PC-9 (cell line): ENCODE results near the gene C3AR1.

ENCODE experiments used
- CTCF ChIP-seq: fragments of 200-600 bp; sonication (generic); conservative IDR thresholded peaks from 2 replicates; pipeline ENCODE4 v1.6.1; 2017; ENCODE audit warnings: mixed run types, antibody characterized with exemption, mild to moderate bottlenecking, moderate library complexity
- EZH2 ChIP-seq: fragments of 200-600 bp; sonication (generic); IDR thresholded peaks from 2 replicates; pipeline ENCODE4 v1.8.0; 2017; ENCODE audit warnings: antibody characterized with exemption, low read depth

GRCh38 chr12:8088574-8088973 lies 22.4 kb upstream of the C3AR1 start:
- TF ChIP-seq CTCF (no peak), EZH2 (no peak)
